HepG2 (cell line): ENCODE data around the gene SEC24B. TPM values are rescaled to one million over a fixed set of nuclear protein-coding genes. Genes with fewer than 3 reads are reported as not detected.

Source experiments
- CREB1 ChIP-seq, 2 experiments: fragments of 450-650 bp in 1 of 2; IDR thresholded peaks; 2 replicates each; pipeline ENCODE4 v1.6.1; 2016 to 2017; ENCODE audit warnings: control low read depth in 1 of 2, mild to moderate bottlenecking in 1 of 2, missing compliant biosample characterization in 1 of 2, missing genetic modification characterization in 1 of 2
- FOXK2 ChIP-seq: fragments of 450-650 bp; IDR thresholded peaks from 2 replicates; pipeline ENCODE4 v1.6.1; 2016
- NCOR1 ChIP-seq: fragments of 200-600 bp; sonication (generic); IDR thresholded peaks from 2 replicates; pipeline ENCODE4 v1.7.0; 2017; ENCODE audit warnings: antibody characterized with exemption, low read length, borderline replicate concordance
- NFKB2 ChIP-seq: sonication (generic); formaldehyde crosslinking; IDR thresholded peaks from 2 replicates; pipeline ENCODE4 v1.4.0; 2020; ENCODE audit warnings: missing genetic modification reagents, borderline replicate concordance
- PHF8 ChIP-seq: sonication (generic); formaldehyde crosslinking; IDR thresholded peaks from 2 replicates; pipeline ENCODE4 v1.5.0; 2020; ENCODE audit warnings: missing genetic modification reagents
- RBM39 ChIP-seq: fragments of 200-400 bp; formaldehyde crosslinking; IDR thresholded peaks from one replicate; pipeline ENCODE4 v1.6.1; 2018; ENCODE audit warnings: antibody characterized with exemption, mild to moderate bottlenecking, low read depth, low read length; ENCODE audit not compliant: poor library complexity, severe bottlenecking
- RELA ChIP-seq: sonication (generic); formaldehyde crosslinking; IDR thresholded peaks from 2 replicates; pipeline ENCODE4 v1.4.0; 2020; ENCODE audit warnings: missing genetic modification reagents
- REPIN1 ChIP-seq: sonication (generic); formaldehyde crosslinking; IDR thresholded peaks from 2 replicates; pipeline ENCODE4 v1.8.0; 2022; ENCODE audit warnings: missing genetic modification reagents, low read depth, mild to moderate bottlenecking, borderline replicate concordance
- SOX5 ChIP-seq: IDR thresholded peaks from 2 replicates; pipeline ENCODE4 v1.6.1; 2016; ENCODE audit warnings: borderline replicate concordance
- SP5 ChIP-seq: IDR thresholded peaks from 2 replicates; pipeline ENCODE4 v1.6.1; 2016; ENCODE audit warnings: low read depth, borderline replicate concordance
- TSC22D2 ChIP-seq: sonication (generic); formaldehyde crosslinking; IDR thresholded peaks from 2 replicates; pipeline ENCODE4 v1.5.1; 2020; ENCODE audit warnings: missing genetic modification reagents, mild to moderate bottlenecking, borderline replicate concordance
- ZBTB7B ChIP-seq: sonication (generic); formaldehyde crosslinking; IDR thresholded peaks from 2 replicates; pipeline ENCODE4 v1.4.0; 2020; ENCODE audit warnings: missing genetic modification reagents
- ZNF3 ChIP-seq: IDR thresholded peaks from 2 replicates; pipeline ENCODE4 v1.7.0; 2017; ENCODE audit warnings: inconsistent platforms
- ZSCAN29 ChIP-seq: sonication (generic); formaldehyde crosslinking; conservative IDR thresholded peaks from 2 replicates; pipeline ENCODE4 v1.4.0; 2020; ENCODE audit warnings: mild to moderate bottlenecking, missing genetic modification reagents
- polyA plus RNA-seq, 8 experiments: library from polyadenylated mRNA; depleted of rRNA in 3 of 8; stranded (reverse) in 7 of 8; unstranded in 1 of 8; fragments of >200 nt; fragmentation: Illumina TruSeq in 4 of 8; extraction: Trizol in 4 of 8; gene quantifications; 2 replicates each; pipeline versions ENCODE4 v1.2.1 to v1.2.3, GENCODE V29; 2011 to 2016; ENCODE audit warnings: low read depth in 4 of 8, missing spikeins in 1 of 8, mixed read lengths in 1 of 8; ENCODE audit not compliant: insufficient read depth in 1 of 8
- total RNA-seq, 5 experiments: library from RNA; depleted of rRNA; stranded (reverse); fragments of >200 nt; fragmentation: Illumina TruSeq; extraction: Trizol; gene quantifications; 2 replicates each; pipeline ENCODE4 v1.2.3, GENCODE V29; 2016; ENCODE audit warnings: low read depth in 1 of 5
- TF ChIP-seq, protein P1 (sequence below): sonication (generic); formaldehyde crosslinking; IDR thresholded peaks from 2 replicates; pipeline ENCODE4 v1.5.0; 2020; ENCODE audit warnings: mild to moderate bottlenecking, missing genetic modification reagents, borderline replicate concordance
- TF ChIP-seq, protein P2 (sequence below): sonication (generic); formaldehyde crosslinking; conservative IDR thresholded peaks from 2 replicates; pipeline ENCODE4 v1.4.0; 2020; ENCODE audit warnings: missing genetic modification reagents
- TF ChIP-seq, protein P3 (sequence below): IDR thresholded peaks from 2 replicates; pipeline ENCODE4 v1.6.1; 2016; ENCODE audit warnings: low read depth
- TF ChIP-seq, protein P4 (sequence below): sonication (generic); formaldehyde crosslinking; IDR thresholded peaks from 2 replicates; pipeline ENCODE4 v1.4.0; 2020; ENCODE audit warnings: missing genetic modification reagents
- TF ChIP-seq, protein P5 (sequence below), 2 experiments: fragments of 450-650 bp in 1 of 2; sonication (generic) in 1 of 2; formaldehyde crosslinking; IDR thresholded peaks; 2 replicates each; pipeline versions ENCODE4 v1.5.0 to v1.8.0; 2020 to 2022; ENCODE audit warnings: mild to moderate bottlenecking in 1 of 2, missing genetic modification reagents in 1 of 2

SEC24B gene
- total and polyA plus RNA-seq, 2 of the 13 experiments (the other 11 are each of a cell fraction or from before 2014, with no cell fraction given), result 14.6 to 39.0 TPM

DNA sequence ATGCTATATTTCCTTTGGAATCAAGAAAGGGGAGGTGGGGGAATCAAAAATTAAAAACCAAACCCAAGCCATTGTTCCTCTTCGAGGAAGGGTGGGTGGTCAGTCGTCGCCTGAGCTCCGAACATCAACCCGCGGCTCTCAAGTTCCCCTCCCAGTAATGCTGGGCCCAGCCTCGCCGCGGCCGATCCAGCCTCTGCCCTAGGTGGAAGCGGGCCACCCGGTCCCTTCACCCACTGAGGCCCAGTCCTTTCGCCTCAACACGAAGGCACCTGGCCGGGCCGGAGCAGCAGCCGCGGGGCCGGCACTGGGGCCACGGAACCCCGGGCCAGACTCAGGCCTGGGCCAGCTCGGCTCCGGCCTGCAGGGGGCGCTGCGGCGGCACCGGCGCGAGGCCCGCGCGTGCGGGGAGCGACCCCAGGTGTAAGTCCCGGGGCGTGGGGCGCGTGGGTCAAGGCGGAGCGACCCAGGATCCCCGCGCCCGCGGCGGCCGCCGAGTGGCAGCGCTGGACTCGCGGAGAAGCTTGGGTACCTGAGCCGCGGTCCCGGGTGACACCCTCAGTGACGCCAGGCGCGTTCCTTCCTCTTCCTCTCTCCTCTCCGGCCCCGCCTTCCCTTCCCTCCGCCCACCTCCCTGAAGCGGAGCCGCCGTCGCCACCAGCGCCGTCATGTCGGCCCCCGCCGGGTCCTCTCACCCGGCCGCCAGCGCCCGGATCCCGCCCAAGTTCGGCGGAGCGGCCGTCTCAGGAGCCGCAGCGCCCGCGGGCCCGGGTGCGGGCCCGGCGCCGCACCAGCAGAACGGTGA, at the start of gene SEC24B (continued):
- TF ChIP-seq ZBTB7B (CRISPR knock-in tag), result no peak
- peak; percentile 37 for TF ChIP-seq RBM39
- TF ChIP-seq NFKB2 (CRISPR knock-in tag), result peak; percentile 41; the same call in 1 of the 2 replicates
- TF ChIP-seq CREB1 (IDR thresholded peaks at IDR 0.05), result peak; percentile 39; the same call in 1 of the 2 replicates
- no peak for TF ChIP-seq CREB1 (CRISPR knock-in tag; IDR thresholded peaks at IDR 0.05)
- no peak for TF ChIP-seq ZSCAN29 (CRISPR knock-in tag)
- TF ChIP-seq, protein P1, sequence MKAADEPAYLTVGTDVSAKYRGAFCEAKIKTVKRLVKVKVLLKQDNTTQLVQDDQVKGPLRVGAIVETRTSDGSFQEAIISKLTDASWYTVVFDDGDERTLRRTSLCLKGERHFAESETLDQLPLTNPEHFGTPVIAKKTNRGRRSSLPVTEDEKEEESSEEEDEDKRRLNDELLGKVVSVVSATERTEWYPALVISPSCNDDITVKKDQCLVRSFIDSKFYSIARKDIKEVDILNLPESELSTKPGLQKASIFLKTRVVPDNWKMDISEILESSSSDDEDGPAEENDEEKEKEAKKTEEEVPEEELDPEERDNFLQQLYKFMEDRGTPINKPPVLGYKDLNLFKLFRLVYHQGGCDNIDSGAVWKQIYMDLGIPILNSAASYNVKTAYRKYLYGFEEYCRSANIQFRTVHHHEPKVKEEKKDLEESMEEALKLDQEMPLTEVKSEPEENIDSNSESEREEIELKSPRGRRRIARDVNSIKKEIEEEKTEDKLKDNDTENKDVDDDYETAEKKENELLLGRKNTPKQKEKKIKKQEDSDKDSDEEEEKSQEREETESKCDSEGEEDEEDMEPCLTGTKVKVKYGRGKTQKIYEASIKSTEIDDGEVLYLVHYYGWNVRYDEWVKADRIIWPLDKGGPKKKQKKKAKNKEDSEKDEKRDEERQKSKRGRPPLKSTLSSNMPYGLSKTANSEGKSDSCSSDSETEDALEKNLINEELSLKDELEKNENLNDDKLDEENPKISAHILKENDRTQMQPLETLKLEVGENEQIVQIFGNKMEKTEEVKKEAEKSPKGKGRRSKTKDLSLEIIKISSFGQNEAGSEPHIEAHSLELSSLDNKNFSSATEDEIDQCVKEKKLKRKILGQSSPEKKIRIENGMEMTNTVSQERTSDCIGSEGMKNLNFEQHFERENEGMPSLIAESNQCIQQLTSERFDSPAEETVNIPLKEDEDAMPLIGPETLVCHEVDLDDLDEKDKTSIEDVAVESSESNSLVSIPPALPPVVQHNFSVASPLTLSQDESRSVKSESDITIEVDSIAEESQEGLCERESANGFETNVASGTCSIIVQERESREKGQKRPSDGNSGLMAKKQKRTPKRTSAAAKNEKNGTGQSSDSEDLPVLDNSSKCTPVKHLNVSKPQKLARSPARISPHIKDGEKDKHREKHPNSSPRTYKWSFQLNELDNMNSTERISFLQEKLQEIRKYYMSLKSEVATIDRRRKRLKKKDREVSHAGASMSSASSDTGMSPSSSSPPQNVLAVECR (CRISPR knock-in tag), result peak; percentile 39; the same call in 1 of the 2 replicates
- TF ChIP-seq FOXK2, result no peak
- no peak for TF ChIP-seq ZNF3 (CRISPR knock-in tag)
- TF ChIP-seq RELA, result no peak
- TF ChIP-seq, protein P2, sequence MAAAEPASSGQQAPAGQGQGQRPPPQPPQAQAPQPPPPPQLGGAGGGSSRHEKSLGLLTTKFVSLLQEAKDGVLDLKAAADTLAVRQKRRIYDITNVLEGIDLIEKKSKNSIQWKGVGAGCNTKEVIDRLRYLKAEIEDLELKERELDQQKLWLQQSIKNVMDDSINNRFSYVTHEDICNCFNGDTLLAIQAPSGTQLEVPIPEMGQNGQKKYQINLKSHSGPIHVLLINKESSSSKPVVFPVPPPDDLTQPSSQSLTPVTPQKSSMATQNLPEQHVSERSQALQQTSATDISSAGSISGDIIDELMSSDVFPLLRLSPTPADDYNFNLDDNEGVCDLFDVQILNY (CRISPR knock-in tag), result peak; percentile 63; the same call in 1 of the 2 replicates
- TF ChIP-seq, protein P3, sequence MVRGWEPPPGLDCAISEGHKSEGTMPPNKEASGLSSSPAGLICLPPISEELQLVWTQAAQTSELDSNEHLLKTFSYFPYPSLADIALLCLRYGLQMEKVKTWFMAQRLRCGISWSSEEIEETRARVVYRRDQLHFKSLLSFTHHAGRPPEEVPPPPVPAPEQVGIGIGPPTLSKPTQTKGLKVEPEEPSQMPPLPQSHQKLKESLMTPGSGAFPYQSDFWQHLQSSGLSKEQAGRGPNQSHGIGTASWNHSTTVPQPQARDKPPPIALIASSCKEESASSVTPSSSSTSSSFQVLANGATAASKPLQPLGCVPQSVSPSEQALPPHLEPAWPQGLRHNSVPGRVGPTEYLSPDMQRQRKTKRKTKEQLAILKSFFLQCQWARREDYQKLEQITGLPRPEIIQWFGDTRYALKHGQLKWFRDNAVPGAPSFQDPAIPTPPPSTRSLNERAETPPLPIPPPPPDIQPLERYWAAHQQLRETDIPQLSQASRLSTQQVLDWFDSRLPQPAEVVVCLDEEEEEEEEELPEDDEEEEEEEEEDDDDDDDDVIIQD (CRISPR knock-in tag), result no peak
- TF ChIP-seq SOX5 (CRISPR knock-in tag), result peak; percentile 5; the same call in 1 of the 2 replicates
- TF ChIP-seq PHF8 (CRISPR knock-in tag), result peak; percentile 92
- no peak for TF ChIP-seq NCOR1
- no peak; the same call in 1 of the 2 replicates for TF ChIP-seq SP5 (CRISPR knock-in tag)
- TF ChIP-seq, protein P4, sequence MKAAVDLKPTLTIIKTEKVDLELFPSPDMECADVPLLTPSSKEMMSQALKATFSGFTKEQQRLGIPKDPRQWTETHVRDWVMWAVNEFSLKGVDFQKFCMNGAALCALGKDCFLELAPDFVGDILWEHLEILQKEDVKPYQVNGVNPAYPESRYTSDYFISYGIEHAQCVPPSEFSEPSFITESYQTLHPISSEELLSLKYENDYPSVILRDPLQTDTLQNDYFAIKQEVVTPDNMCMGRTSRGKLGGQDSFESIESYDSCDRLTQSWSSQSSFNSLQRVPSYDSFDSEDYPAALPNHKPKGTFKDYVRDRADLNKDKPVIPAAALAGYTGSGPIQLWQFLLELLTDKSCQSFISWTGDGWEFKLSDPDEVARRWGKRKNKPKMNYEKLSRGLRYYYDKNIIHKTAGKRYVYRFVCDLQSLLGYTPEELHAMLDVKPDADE (CRISPR knock-in tag), result no peak
- peak; percentile 31; the same call in 1 of the 2 replicates for TF ChIP-seq REPIN1 (CRISPR knock-in tag)
- TF ChIP-seq TSC22D2 (CRISPR knock-in tag), result no peak
- TF ChIP-seq, protein P5, sequence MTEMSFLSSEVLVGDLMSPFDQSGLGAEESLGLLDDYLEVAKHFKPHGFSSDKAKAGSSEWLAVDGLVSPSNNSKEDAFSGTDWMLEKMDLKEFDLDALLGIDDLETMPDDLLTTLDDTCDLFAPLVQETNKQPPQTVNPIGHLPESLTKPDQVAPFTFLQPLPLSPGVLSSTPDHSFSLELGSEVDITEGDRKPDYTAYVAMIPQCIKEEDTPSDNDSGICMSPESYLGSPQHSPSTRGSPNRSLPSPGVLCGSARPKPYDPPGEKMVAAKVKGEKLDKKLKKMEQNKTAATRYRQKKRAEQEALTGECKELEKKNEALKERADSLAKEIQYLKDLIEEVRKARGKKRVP (CRISPR knock-in tag; IDR thresholded peaks at IDR 0.05), result no peak
